Aorta (tissue), 5 donors: ENCODE data around the gene KRTAP5-1. TPM values are rescaled to one million over a fixed set of nuclear protein-coding genes. Genes with fewer than 3 reads are reported as not detected.

Experiments
- ATAC-seq: fragments of 200-7000 bp; cut with Tn5 transposase; one replicate; pipeline ENCODE4 v1.9.1; 2022; ENCODE audit warnings: moderate library complexity; ENCODE audit not compliant: low FRiP score
- DNase-seq, 2 donors: peaks; one replicate each; pipeline ENCODE4 v3.0.0-alpha.2; 2020
- H3K27ac ChIP-seq, 2 donors: one replicate each; pipeline ENCODE4 v1.5.1; 2013; ENCODE audit warnings: low read length in 2 of 2, mild to moderate bottlenecking in 2 of 2, moderate library complexity in 2 of 2, control low read depth in 1 of 2, inconsistent platforms in 1 of 2, low read depth in 1 of 2
- H3K27me3 ChIP-seq, 2 donors: one replicate each; pipeline ENCODE4 v1.6.1; 2013; ENCODE audit warnings: control low read depth in 1 of 2, low read length in 1 of 2, mild to moderate bottlenecking in 1 of 2, moderate library complexity in 1 of 2; ENCODE audit not compliant: insufficient read depth in 2 of 2, control insufficient read depth in 1 of 2
- H3K36me3 ChIP-seq, 2 donors: one replicate each; pipeline ENCODE4 v1.6.1; 2013; ENCODE audit warnings: control low read depth in 1 of 2, low read length in 1 of 2, mild to moderate bottlenecking in 1 of 2; ENCODE audit not compliant: insufficient read depth in 2 of 2, control insufficient read depth in 1 of 2
- H3K4me1 ChIP-seq, 2 donors: one replicate each; pipeline ENCODE4 v1.6.1; 2013; ENCODE audit warnings: low read length in 2 of 2, control low read depth in 1 of 2, mild to moderate bottlenecking in 1 of 2, moderate library complexity in 1 of 2; ENCODE audit not compliant: insufficient read depth in 2 of 2, control insufficient read depth in 1 of 2
- H3K4me3 ChIP-seq, 2 donors: one replicate each; pipeline ENCODE4 v1.5.1; 2013; ENCODE audit warnings: low read length in 2 of 2, control low read depth in 1 of 2, mild to moderate bottlenecking in 1 of 2
- H3K9me3 ChIP-seq: one replicate; pipeline ENCODE4 v1.6.1; 2013; ENCODE audit warnings: mild to moderate bottlenecking, low read length; ENCODE audit not compliant: control insufficient read depth
- WGBS, 2 donors: extraction: QIAGEN DNeasy Blood & Tissue Kit; methylation state at CpG; one replicate each; pipeline ENCODE4 v1.1.7; 2013; 5-methylcytosine and 5-hydroxymethylcytosine counted together
- intact Hi-C, 2 donors: fragments of 100-400 bp; cut with DNase I; formaldehyde crosslinking; loops; one replicate each; pipeline versions ENCODE4 v1.14.2 to v1.15.0; 2022
- polyA plus RNA-seq, 2 donors: library from polyadenylated mRNA; stranded (reverse); fragments of 200-250 nt; gene quantifications; one replicate each; pipeline ENCODE4 v1.2.3, GENCODE V29; 2013
- total RNA-seq, 2 donors: library from RNA; stranded (reverse); fragmentation: NEBNext Ultra II Directional; extraction: Animal tissue kit (Norgen Biotek cat#: 25700); gene quantifications; one replicate each; pipeline ENCODE4 v1.2.1, GENCODE V29; 2021
- donor health status: healthy with polysubstance abuse.
- donor health status: Bipolar disorder and iron deficiency.
- donor health status: DM: no; HTN: no; CAD: no.
- donor health status: DM: no; HTN: no; CAD: no.
- donor health status: DM: yes; HTN: yes; CAD: no.

The KRTAP5-1 gene
- total and polyA plus RNA-seq, 4 donors: not detected

- intact Hi-C loops: loop anchor here in 1 of 2 donors (10.0 kb wide), 1 partner anchor 143 kb away; no protein-coding TSS in a partner anchor
- Histone ChIP-seq H3K27me3 (no peaks in the 10 kb centered on the region), H3K4me1 (no peaks in the 10 kb centered on the region), H3K9me3 (no peaks in the 10 kb centered on the region), H3K36me3 (no peaks in the 10 kb centered on the region), H3K4me3 (no peak overlapping the region), H3K27ac (no peak overlapping the region)
- no peak for ATAC-seq
- no peak for DNase-seq
- WGBS, 2 donors: 78 to 94% methylated on average over 5 of the region's 5 CpGs
These were observed 46.9 kb downstream of the KRTAP5-1 start for GRCh38 chr11:1538153-1538552.

GRCh38 chr11:1536065-1536843 lies 48.8 kb downstream of the KRTAP5-1 start:
- 83% methylated on average over 16 of the region's 16 CpGs for WGBS, 2 donors
- Histone ChIP-seq H3K9me3 (no peaks in the 10 kb centered on the region), H3K4me1 (peaks cover 0 to 6% of the 10 kb centered on the region in 2 donors), H3K36me3 (no peaks in the 10 kb centered on the region), H3K27me3 (no peaks in the 10 kb centered on the region), H3K4me3 (no peak overlapping the region), H3K27ac (no peak overlapping the region)
- intact Hi-C loops: loop anchor here in 1 of 2 donors (10.0 kb wide), 1 partner anchor 141 kb away; no protein-coding TSS in a partner anchor
- DNase-seq: peak in 1 of 2 donors; percentile 24
- ATAC-seq: no peak

- DNase-seq (peak in 1 of 2 donors; percentile 50), ATAC-seq (no peak)
- intact Hi-C loops: loop anchor here in 1 of 2 donors (10.0 kb wide), 1 partner anchor 140 kb away; no protein-coding TSS in a partner anchor
- no peaks in the 10 kb centered on the region for H3K27me3 ChIP-seq
- 43 to 56% methylated on average over 14 of the region's 14 CpGs for WGBS, 2 donors
- no peaks in the 10 kb centered on the region for H3K36me3 ChIP-seq
- no peak overlapping the region for H3K27ac ChIP-seq
- no peak overlapping the region for H3K4me3 ChIP-seq
- H3K9me3 ChIP-seq: no peaks in the 10 kb centered on the region
- peaks cover 0 to 7% of the 10 kb centered on the region in 2 donors for H3K4me1 ChIP-seq
These were observed 50.4 kb downstream of the KRTAP5-1 start for GRCh38 chr11:1534682-1535081.

Other genes with a start within 250 kb of the KRTAP5-1 start
- 1 to 10 TPM in 1 of 2 donors, under 1 TPM in 1; 0.55 to 1.0 TPM for gene BRSK2, start 195.3 kb downstream of the KRTAP5-1 start, total RNA-seq
- gene BRSK2, start 195.3 kb downstream of the KRTAP5-1 start, polyA plus RNA-seq: under 1 TPM; 0.61 to 0.63 TPM
- gene MOB2, start 98.5 kb downstream of the KRTAP5-1 start, total RNA-seq: 10 to 100 TPM; 51.3 to 65.8 TPM
- 100 to 1,000 TPM in 1 of 2 donors, 10 to 100 TPM in 1; 32.4 to 104 TPM for gene MOB2, start 98.5 kb downstream of the KRTAP5-1 start, polyA plus RNA-seq
- gene DUSP8, start 13.0 kb downstream of the KRTAP5-1 start, total RNA-seq: 10 to 100 TPM in 1 of 2 donors, 1 to 10 TPM in 1; 9.4 to 39.3 TPM
- 1 to 10 TPM; 2.3 to 6.5 TPM for gene DUSP8, start 13.0 kb downstream of the KRTAP5-1 start, polyA plus RNA-seq
- not detected for gene KRTAP5-2, start 13.0 kb upstream of the KRTAP5-1 start, total RNA-seq
- not detected for gene KRTAP5-2, start 13.0 kb upstream of the KRTAP5-1 start, polyA plus RNA-seq
- gene KRTAP5-3, start 23.2 kb upstream of the KRTAP5-1 start, total RNA-seq: not detected
- not detected for gene KRTAP5-3, start 23.2 kb upstream of the KRTAP5-1 start, polyA plus RNA-seq
- gene KRTAP5-4, start 36.9 kb upstream of the KRTAP5-1 start, total RNA-seq: not detected
- not detected for gene KRTAP5-4, start 36.9 kb upstream of the KRTAP5-1 start, polyA plus RNA-seq
- not detected for gene KRTAP5-5, start 44.5 kb upstream of the KRTAP5-1 start, total RNA-seq
- not detected for gene KRTAP5-5, start 44.5 kb upstream of the KRTAP5-1 start, polyA plus RNA-seq
- gene KRTAP5-6, start 111.9 kb upstream of the KRTAP5-1 start, total RNA-seq: not detected
- not detected for gene KRTAP5-6, start 111.9 kb upstream of the KRTAP5-1 start, polyA plus RNA-seq
- 10 to 100 TPM; 10.7 to 15.0 TPM for gene IFITM10, start 165.3 kb upstream of the KRTAP5-1 start, total RNA-seq
- gene IFITM10, start 165.3 kb upstream of the KRTAP5-1 start, polyA plus RNA-seq: 10 to 100 TPM in 1 of 2 donors, 1 to 10 TPM in 1; 1.9 to 47.7 TPM
- 100 to 1,000 TPM; 473 to 535 TPM for gene CTSD, start 178.6 kb upstream of the KRTAP5-1 start, total RNA-seq
- 100 to 1,000 TPM; 619 to 646 TPM for gene CTSD, start 178.6 kb upstream of the KRTAP5-1 start, polyA plus RNA-seq
- gene SYT8, start 249.7 kb upstream of the KRTAP5-1 start, total RNA-seq: under 1 TPM; 0.19 to 0.75 TPM
- 10 to 100 TPM in 1 of 2 donors, 1 to 10 TPM in 1; 6.4 to 14.3 TPM for gene SYT8, start 249.7 kb upstream of the KRTAP5-1 start, polyA plus RNA-seq